Measurements from ENCODE around the gene TGM2. TPM values are rescaled to one million over a fixed set of nuclear protein-coding genes. Genes with fewer than 3 reads are reported as not detected.

TGM2 gene
- total RNA-seq, 1 donor from 2014 or later = 362 TPM

GRCh38 chr20:38211200-38212097, 46.4 kb upstream of the TGM2 start:
- ATAC-seq (peak in 1 of 2 donors; percentile 9), DNase-seq (no peak)
- no peaks in the 10 kb centered on the region for H3K36me3 ChIP-seq
- intact Hi-C loops (cut with DNase I) = no loop called here
- no peaks in the 10 kb centered on the region for H3K27me3 ChIP-seq (ENCODE audit: low read depth)
- H3K9me3 ChIP-seq = no peaks in the 10 kb centered on the region
- H3K4me1 ChIP-seq = no peaks in the 10 kb centered on the region
- no peak overlapping the region for H3K27ac ChIP-seq
- no peak overlapping the region for H3K4me3 ChIP-seq
- TF ChIP-seq, protein P1, sequence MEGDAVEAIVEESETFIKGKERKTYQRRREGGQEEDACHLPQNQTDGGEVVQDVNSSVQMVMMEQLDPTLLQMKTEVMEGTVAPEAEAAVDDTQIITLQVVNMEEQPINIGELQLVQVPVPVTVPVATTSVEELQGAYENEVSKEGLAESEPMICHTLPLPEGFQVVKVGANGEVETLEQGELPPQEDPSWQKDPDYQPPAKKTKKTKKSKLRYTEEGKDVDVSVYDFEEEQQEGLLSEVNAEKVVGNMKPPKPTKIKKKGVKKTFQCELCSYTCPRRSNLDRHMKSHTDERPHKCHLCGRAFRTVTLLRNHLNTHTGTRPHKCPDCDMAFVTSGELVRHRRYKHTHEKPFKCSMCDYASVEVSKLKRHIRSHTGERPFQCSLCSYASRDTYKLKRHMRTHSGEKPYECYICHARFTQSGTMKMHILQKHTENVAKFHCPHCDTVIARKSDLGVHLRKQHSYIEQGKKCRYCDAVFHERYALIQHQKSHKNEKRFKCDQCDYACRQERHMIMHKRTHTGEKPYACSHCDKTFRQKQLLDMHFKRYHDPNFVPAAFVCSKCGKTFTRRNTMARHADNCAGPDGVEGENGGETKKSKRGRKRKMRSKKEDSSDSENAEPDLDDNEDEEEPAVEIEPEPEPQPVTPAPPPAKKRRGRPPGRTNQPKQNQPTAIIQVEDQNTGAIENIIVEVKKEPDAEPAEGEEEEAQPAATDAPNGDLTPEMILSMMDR (IDR thresholded peaks at IDR 0.05) = no peak

DNA sequence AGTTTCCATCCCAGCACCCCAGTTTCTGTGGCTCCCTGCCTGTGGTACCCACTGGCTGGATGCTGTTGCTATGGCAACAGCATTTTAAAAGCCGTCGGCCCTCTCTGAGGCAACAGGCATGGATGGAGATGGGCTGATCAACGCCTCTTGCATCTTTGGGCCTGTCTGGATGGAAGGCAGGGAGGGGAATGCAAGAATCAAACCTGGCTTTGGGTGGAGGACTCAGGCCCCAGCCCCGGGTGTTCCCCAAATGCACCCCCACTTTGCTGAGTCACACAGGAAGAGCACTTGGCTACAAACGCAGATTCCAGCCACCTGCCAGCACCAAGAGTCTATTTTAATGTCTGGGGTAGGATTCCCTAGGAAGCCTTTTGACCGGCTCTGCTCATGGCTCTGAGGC, 45.7 kb upstream of the TGM2 start:
- Histone ChIP-seq H3K4me3 (no peak overlapping the region), H3K27me3 (ENCODE audit: low read depth) (no peaks in the 10 kb centered on the region), H3K27ac (no peak overlapping the region), H3K9me3 (no peaks in the 10 kb centered on the region), H3K4me1 (no peaks in the 10 kb centered on the region), H3K36me3 (no peaks in the 10 kb centered on the region)
- TF ChIP-seq, protein P1 (IDR thresholded peaks at IDR 0.05) = no peak
- ATAC-seq (no peak), DNase-seq (no peak)
- intact Hi-C loops (cut with DNase I) = no loop called here

DNA sequence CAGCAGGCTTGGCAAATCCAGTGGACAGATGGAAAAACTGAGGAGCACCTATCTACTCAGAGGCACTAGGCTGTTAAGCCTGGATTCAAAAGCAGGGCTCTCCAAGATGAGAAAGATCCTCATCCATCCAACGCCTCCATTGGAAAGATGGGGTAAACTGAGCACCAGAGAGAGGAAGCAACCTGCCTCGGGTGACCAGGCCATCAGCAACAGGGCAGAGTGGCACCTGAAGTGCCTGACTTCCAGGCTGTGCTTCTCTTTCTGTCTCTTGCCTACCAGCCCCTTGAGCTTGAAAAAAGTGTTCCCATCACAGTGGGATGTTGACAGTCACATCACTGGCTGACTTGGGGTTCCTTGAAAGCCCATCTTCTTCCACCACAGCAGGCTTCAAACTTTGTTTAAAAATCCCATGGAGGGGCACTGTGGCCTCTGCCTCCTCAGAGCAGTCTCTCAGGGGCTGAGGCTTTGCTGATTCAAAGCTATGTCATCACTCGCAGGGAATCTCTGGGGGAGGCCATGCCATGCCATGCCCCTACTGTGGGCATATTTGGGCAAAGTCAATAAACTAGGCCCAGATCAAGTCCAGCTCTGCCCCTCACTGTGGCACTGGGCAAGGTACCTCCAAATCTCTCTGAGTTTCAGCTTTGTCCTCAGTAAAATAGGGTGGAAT, 44.8 kb upstream of the TGM2 start:
- H3K36me3 ChIP-seq = no peaks in the 10 kb centered on the region
- no peaks in the 10 kb centered on the region for H3K27me3 ChIP-seq (ENCODE audit: low read depth)
- no peak overlapping the region for H3K27ac ChIP-seq
- ATAC-seq = no peak
- no peaks in the 10 kb centered on the region for H3K9me3 ChIP-seq
- intact Hi-C loops (cut with DNase I) = no loop called here
- H3K4me1 ChIP-seq = no peaks in the 10 kb centered on the region
- H3K4me3 ChIP-seq = no peak overlapping the region
- TF ChIP-seq, protein P1 (IDR thresholded peaks at IDR 0.05) = no peak
- DNase-seq = no peak

- ATAC-seq (no peak), DNase-seq (no peak)
- TF ChIP-seq, protein P1 (IDR thresholded peaks at IDR 0.05) = no peak
- Histone ChIP-seq H3K4me1 (no peaks in the 10 kb centered on the region), H3K27ac (no peak overlapping the region), H3K9me3 (no peaks in the 10 kb centered on the region), H3K4me3 (no peak overlapping the region), H3K27me3 (ENCODE audit: low read depth) (no peaks in the 10 kb centered on the region), H3K36me3 (no peaks in the 10 kb centered on the region)
- intact Hi-C loops (cut with DNase I) = no loop called here
Measured at GRCh38 chr20:38209054-38209675, 44.1 kb upstream of the TGM2 start.

DNA sequence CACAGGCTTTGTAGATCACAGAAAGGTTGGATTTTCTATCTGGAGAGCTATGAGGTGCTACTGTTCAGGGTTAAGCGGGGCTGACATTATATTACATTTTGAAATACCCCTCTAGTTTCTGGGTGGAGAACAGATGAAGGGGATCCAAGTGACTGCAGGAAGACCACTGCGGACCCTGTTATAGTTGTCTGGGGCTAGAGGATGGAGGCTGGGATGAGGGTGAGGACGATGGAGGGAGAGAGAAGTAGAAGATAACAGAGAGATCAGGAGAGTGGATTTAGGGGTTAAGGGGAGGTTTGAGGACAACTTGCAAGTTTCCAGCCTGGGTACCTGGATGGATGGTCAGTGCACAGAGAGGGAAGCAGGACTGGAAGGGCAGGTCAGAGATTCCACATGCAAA, 43.5 kb upstream of the TGM2 start:
- H3K27ac ChIP-seq = no peak overlapping the region
- intact Hi-C loops (cut with DNase I) = no loop called here
- no peaks in the 10 kb centered on the region for H3K9me3 ChIP-seq
- no peaks in the 10 kb centered on the region for H3K27me3 ChIP-seq (ENCODE audit: low read depth)
- no peaks in the 10 kb centered on the region for H3K4me1 ChIP-seq
- H3K36me3 ChIP-seq = no peaks in the 10 kb centered on the region
- TF ChIP-seq, protein P1 (IDR thresholded peaks at IDR 0.05) = no peak
- ATAC-seq (no peak), DNase-seq (no peak)
- H3K4me3 ChIP-seq = no peak overlapping the region

Measured in lower lobe of right lung (tissue), 2 donors.